NOMO-1 (cell line): ENCODE measurements around the gene ST6GALNAC3.

Source experiments
- DNase-seq, 2 experiments: peaks; one replicate each; lab custom pipeline; 2025; ENCODE audit not compliant: unreplicated experiment in 2 of 2; lab: John Stamatoyannopoulos, UW

Gene ST6GALNAC3

GRCh38 chr1:76668046-76668445 lies 593.5 kb downstream of the ST6GALNAC3 start:
- DNase-seq: no peak

GRCh38 chr1:76669131-76669530 lies 594.6 kb downstream of the ST6GALNAC3 start:
- no peak for DNase-seq

- DNase-seq: no peak
These were observed 595.2 kb downstream of the ST6GALNAC3 start for GRCh38 chr1:76669624-76670315.

- DNase-seq: no peak
These were observed 600.2 kb downstream of the ST6GALNAC3 start for GRCh38 chr1:76674689-76675210.

GRCh38 chr1:76677416-76678405 lies 603.2 kb downstream of the ST6GALNAC3 start:
- DNase-seq: no peak

GRCh38 chr1:76679534-76680152 lies 605.1 kb downstream of the ST6GALNAC3 start:
- DNase-seq: no peak

GRCh38 chr1:76680651-76681050 lies 606.1 kb downstream of the ST6GALNAC3 start:
- DNase-seq: no peak

GRCh38 chr1:76682138-76682537 lies 607.6 kb downstream of the ST6GALNAC3 start:
- no peak for DNase-seq
